CD1c-positive myeloid dendritic cell (primary cell): ENCODE measurements around the gene BICDL2.
A peak's percentile ranks its signal among the peaks of the same experiment; 100 is the strongest.

Source experiments
- DNase-seq: peaks from one replicate; pipeline ENCODE4 v3.0.0-alpha.2; 2016; ENCODE audit errors: extremely low spot score

BICDL2 gene

GRCh38 chr16:3010510-3010909 lies 26.2 kb downstream of the BICDL2 start:
- no peak for DNase-seq

DNA sequence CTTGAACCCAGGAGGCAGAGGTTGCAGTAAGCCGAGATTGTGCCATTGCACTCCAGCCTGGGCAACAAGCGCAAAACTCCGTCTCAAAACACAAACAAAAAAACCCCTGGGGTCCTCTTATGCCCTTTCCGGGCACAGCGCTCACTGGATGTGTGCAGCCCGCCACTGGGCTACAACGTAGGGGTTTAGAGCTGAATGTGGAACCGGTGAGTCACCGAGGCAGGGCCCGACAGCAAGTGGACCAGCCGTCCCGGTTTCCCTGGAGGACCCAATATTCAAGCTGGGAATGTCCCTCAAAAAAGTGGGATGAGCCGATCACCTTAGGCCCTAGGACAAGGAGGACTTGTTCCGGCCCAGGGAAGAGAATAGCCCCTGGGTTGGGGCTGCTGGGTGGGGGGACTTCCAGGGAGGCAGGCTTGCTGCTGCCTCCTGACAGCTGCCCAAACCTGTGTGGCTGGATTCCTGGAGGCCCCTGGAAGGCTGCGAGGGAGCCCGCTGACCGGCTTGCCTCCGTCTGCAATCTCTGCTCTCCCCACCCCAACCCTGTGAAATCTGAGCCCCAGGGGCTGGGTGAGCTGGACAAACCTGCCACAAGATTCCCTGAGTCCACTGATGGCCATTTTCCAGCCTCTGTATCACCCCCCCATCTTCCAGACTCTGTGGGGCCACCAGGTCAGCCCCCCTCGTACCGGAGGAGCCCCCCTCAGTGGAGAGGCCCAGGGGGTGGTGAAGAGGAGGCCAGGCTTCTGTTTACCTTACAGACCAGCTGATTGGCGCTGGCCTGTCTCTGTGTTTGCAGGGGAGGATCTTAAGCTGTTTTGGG lies 27.0 kb downstream of the BICDL2 start:
- no peak for DNase-seq

DNA sequence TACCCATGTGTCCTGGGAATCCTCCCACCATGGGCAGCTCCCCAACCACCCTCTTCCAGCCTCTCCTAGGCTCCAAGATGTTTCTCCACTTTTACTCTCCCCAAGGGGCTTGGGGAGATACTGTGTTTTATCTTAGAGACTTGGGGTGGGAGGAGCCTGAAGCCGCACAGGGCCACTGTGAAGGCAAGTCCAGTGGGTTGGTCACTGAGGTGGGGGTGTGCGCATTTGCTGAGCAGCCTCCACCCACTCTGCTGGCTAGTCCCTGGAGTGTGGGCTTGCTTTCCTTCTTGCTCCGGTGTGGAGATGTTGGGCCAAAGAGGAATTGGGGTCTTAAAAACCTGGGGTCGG lies 28.1 kb downstream of the BICDL2 start:
- DNase-seq = no peak

GRCh38 chr16:3007957-3008689 lies 28.6 kb downstream of the BICDL2 start:
- DNase-seq = peak; percentile 74

DNA sequence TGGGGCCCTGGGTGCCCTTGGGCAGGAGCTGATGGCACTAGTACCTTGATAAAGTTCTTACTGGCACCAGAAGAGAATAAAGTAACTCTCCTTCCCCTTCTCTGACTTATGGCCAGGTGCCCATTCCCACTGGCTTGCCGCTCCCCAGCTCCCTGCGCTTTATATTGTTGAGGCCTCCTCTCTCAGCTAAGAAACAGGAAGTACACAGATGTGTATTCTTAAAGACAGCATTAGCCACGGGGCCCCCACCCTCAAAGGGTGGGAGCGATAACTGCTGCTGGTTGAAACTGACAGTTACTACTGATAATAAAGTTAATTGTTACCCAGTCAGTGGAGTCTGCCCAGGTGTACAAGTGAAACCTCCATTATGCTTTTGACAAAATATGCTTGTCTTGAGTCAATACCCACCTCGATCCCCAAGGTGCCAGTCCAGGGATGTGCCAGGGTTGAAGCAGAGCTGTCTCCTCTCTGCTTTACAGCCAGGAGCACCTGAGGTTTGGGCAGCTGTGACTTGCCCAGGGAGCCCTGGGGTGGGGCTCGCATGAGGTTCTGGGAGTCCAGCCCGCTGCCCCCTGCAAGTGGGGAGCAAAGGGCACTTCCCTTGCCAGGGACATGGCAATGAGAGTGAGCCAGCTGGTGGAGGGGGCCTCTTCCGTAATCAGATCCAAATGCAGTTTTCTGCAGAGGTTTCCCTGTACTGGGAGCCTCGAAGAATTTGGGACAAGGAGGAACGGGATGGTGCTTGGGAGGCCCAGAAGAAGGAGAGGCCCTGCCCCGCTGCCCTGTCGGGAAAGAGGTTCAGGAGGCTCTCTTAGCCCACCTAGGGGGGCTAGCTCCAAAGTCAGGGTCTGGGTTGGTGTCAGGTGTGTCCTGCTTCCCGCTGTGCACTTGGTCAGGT lies 29.4 kb downstream of the BICDL2 start:
- DNase-seq = peak; percentile 46

DNA sequence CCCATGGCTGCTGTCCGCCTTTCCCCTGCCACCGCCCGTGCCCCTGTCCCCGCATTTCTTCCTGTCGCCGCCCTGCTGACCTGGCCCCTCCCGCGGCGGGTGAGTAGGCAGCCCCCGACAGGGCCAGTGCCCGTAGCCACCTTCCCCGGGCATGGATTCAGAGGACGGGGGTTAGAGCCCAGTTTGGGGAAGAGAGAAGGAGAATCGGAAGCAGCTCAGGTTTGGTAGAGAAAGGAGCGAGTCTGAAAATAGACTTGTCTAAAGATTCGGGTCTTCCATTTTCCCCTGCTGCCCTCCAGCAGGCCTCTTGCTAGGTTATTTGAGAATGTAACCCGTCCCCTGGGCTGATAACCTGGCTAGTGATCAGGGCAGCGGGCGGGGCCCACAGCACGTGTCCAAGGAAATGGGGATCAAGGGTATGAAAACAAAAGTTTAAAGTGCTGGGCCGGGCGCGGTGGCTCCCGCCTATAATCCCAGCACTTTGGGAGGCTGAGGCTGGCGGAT lies 31.9 kb downstream of the BICDL2 start:
- peak; percentile 39 for DNase-seq

DNA sequence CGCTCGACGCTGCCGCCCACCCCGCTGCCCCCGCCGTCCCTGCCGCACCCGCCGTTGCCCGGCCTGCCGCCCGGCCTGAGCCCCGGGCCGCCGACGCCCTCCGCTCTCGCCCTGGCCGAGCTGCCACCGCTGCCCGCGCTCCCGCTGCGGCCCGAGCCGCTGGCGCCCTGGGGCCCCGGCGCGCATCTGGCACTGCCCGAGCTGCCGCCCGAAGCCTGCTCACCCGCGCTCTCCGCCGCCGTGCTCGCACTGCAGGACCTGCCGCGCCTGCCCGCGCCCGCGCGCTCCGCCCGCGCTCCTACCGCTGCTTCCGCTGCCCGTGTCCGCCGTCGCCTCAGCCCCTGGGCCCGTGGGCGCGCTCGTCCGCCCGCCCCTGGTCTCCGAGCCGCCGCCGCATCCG lies 32.4 kb downstream of the BICDL2 start:
- peak; percentile 53 for DNase-seq

GRCh38 chr16:3003582-3004270 lies 33.0 kb downstream of the BICDL2 start:
- DNase-seq = peak; percentile 99

DNA sequence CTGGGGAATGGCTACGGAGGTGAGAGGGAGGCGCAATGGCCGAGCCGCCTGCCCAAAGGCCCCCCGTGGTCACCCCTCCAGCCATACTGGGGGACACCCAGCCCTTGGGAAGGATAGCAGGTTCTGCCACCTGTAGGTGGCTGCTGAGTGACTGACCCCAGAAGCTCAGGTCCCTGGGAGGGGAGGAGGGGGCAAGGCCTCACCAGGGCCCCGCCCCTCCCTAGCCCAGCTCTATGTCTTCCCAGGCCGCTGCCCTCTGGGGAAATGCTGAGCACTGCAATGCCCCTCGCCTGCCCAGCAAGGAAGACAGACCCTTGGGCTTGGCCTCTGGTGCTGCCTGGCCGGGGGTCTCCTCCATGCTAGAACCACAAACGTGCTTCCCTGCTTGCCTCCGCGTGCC lies 35.4 kb downstream of the BICDL2 start:
- DNase-seq = no peak

DNA sequence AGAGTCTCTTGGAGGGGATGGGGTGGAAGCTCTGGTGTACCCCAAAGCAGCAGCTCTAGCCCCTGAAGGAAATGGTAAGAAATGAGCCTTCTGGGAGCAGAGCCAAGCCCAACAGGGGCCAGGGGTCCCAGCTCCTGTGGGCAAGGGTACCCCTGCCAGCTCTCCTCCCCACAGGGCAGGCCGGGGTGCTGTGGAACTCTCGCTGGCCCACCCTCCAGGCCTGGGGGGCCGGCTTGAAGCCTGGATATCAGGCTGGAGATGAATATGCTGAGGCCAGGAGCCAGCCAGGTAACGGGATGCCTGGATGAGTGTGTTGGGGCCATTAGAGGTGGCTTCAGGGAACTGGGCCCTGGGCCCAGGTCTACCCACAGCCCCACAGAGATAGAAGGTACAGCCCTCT lies 36.2 kb downstream of the BICDL2 start:
- DNase-seq = no peak

GRCh38 chr16:2999929-3000328 lies 36.8 kb downstream of the BICDL2 start:
- no peak for DNase-seq

GRCh38 chr16:2996298-2996697 lies 40.4 kb downstream of the BICDL2 start:
- DNase-seq = no peak

- DNase-seq = no peak
These were observed 44.2 kb downstream of the BICDL2 start for GRCh38 chr16:2992383-2993081.

DNA sequence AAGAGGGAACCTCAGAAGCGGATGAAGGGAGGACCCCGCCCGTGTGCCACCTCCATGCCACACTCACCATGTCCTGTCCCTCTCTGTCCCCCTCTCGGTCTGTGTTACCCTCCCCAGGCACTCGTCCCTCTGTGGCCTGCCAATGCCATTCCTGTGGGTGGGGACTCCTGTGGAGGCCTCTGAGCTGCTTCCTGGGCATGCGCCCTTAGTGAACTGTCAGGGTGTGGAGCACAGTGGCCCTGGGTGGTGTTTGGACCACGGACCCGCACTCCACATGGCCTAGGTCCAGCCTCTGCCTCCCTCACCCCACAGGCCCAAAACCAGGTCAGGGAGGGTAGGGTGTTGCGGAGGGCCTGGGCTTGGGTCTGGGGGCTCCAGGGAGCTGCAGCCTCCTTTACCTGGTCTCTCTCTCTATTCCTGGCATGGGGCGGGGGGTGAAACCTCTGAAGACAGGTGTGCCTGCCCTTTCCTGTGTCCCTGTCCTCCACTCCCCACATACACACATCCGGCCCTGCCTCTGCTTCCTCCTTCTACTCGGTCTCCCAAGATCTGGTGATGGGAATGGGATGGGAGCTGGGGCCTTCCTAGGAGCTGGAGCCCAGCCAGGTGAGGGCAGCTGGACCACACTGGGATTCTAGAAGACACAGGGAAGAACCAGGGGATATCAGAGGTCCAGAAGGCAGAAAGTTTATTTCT lies 45.0 kb downstream of the BICDL2 start:
- no peak for DNase-seq

GRCh38 chr16:2990891-2991290 lies 45.9 kb downstream of the BICDL2 start:
- no peak for DNase-seq

DNA sequence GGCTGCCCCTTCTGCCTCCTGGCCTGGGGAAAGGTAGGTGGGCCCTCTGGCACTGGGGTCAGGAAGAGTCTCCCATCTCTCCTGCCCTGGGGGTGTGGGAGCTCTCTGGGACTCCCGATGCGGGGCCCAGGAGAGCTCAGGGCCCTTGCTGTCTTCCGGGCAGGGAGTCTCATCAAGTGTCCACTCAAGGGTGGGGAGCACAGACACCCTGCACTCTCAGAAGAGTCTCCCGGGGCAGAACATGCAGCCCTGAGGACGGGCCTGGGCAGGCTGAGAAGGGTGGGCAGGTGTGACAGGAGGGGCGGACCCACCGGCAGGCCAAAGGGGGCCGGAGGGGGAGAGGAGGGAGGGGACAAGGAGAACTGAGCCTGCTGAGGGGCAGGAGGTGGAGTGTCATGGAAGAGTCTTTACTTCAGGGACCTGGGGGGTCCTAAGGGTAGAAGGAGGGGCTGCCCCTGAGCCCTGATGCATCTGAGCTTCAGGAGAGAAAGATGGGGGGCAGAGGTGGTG lies 48.1 kb downstream of the BICDL2 start:
- no peak for DNase-seq

DNA sequence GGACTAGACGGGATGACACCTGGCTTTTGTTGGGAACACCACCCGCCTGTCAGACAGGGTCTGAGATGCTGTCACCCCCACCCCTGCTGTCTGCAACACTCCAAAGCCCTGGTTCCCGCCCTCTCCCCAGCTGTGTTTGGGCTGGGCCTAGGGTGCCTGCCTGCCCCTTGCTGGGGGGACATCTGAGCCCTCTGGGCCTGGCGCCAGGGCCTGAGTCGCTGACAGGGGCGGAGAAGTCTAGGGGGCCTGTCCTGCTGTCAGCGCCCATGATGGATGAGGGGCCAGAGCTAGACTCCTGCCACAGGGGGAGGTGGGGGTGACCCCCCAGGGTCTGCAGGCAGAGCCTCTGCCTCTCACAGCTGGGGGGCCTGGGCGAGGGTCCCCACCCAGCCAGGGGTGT lies 48.9 kb downstream of the BICDL2 start:
- no peak for DNase-seq

DNA sequence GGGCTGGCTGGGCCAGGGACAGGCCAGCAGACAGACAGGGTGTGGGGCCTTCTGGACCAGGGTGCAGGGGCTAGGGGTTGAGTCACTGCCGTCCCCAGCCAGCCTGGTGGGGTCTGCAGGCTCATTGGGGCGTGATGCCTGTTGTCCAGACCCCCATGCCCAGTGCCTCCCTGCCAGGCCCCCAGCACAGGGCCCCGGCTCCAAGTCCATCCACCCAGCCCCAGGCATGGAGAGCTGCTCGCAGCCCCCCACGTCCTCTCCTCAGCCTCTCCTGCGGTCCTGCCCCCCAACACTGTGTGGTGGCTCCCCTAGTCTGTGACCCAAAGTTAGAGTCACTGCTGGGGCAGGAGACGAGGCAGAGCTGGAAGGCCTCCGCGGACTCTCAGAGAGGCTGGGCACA lies 49.5 kb downstream of the BICDL2 start:
- DNase-seq = no peak

GRCh38 chr16:2986623-2987188 lies 50.0 kb downstream of the BICDL2 start:
- DNase-seq = no peak

GRCh38 chr16:2985893-2986355 lies 50.8 kb downstream of the BICDL2 start:
- DNase-seq = no peak
